Endothelial cell of umbilical vein (primary cell): ENCODE data around the gene ZNF804B. TPM values are rescaled to one million over a fixed set of nuclear protein-coding genes. Genes with fewer than 3 reads are reported as not detected.

ENCODE experiments used
- BruUV-seq: library from RNA; stranded (reverse); fragments of 400-500 nt; replicated peaks from 2 replicates; lab custom pipeline; 2021; lab: Mats Ljungman, UMichigan
- CTCF ChIA-PET: fragments of 300-600, 350-600 bp; sonication (Branson Sonifier 250); formaldehyde crosslinking; loops from one replicate; lab custom pipeline; 2021; ENCODE audit warnings: antibody characterized with exemption, inconsistent platforms; lab: Charles Lee
- POLR2A ChIA-PET: fragments of 300-600, 350-600 bp; sonication (Branson Sonifier 250); formaldehyde crosslinking; loops from one replicate; lab custom pipeline; 2021; ENCODE audit warnings: antibody characterized with exemption, inconsistent platforms; lab: Charles Lee
- DNase-seq: peaks from one replicate; pipeline ENCODE4 v3.0.0-alpha.2; 2011; ENCODE audit warnings: low read depth, low spot score
- FAIRE-seq: peaks from 2 replicates; lab custom pipeline; 2011; peaks lifted over from hg19 to GRCh38; lab: Jason Lieb, UNC
- H2AFZ ChIP-seq: 2 replicates; pipeline ENCODE4 v1.6.0; 2012; ENCODE audit warnings: low read depth, low read length, control low read depth, inconsistent platforms
- H3K27ac ChIP-seq: 2 replicates; pipeline ENCODE4 v1.5.1; 2011; ENCODE audit warnings: low read depth, mild to moderate bottlenecking, control low read depth, low read length, moderate library complexity; ENCODE audit not compliant: insufficient read depth
- H3K27me3 ChIP-seq, 2 experiments: 2 replicates each; pipeline versions ENCODE4 v1.6.0 to v1.6.1; 2011; ENCODE audit warnings: low read length in 2 of 2, mixed read lengths in 1 of 2; ENCODE audit not compliant: control insufficient read depth in 2 of 2, insufficient read depth in 2 of 2
- H3K36me3 ChIP-seq, 2 experiments: 2 replicates in 1 of 2; 3 replicates in 1 of 2; pipeline ENCODE4 v1.5.1; 2011; ENCODE audit warnings: low read length in 2 of 2, mild to moderate bottlenecking in 1 of 2, moderate library complexity in 1 of 2; ENCODE audit not compliant: control insufficient read depth in 2 of 2, insufficient read depth in 2 of 2; ENCODE audit errors: extremely low read depth in 1 of 2
- H3K4me1 ChIP-seq: 3 replicates; pipeline ENCODE4 v1.5.1; 2011; ENCODE audit warnings: mild to moderate bottlenecking, low read length; ENCODE audit not compliant: control insufficient read depth, insufficient read depth; ENCODE audit errors: extremely low read depth
- H3K4me2 ChIP-seq: 2 replicates; pipeline ENCODE4 v1.6.1; 2011; ENCODE audit warnings: low read length, control low read depth, mixed read lengths; ENCODE audit not compliant: insufficient read depth
- H3K4me3 ChIP-seq, 3 experiments: fragments of 200-600 bp in 1 of 3; sonication (generic), shearing (Covaris generic) in 1 of 3; replicated peaks in 1 of 3; 2 replicates each; pipeline ENCODE4 v1.5.1; 2011 to 2016; ENCODE audit warnings: control low read depth in 3 of 3, low read length in 3 of 3, mild to moderate bottlenecking in 2 of 3, inconsistent platforms in 1 of 3, low read depth in 1 of 3, moderate library complexity in 1 of 3; ENCODE audit not compliant: insufficient read depth in 1 of 3
- H3K79me2 ChIP-seq: 2 replicates; pipeline ENCODE4 v1.6.0; 2012; ENCODE audit warnings: low read length, inconsistent platforms; ENCODE audit not compliant: control insufficient read depth, insufficient read depth
- H3K9ac ChIP-seq: replicated peaks from 2 replicates; pipeline ENCODE3; 2011; ENCODE audit warnings: low read length, control low read depth; ENCODE audit not compliant: insufficient read depth; ENCODE audit errors: extremely low read depth
- H3K9me1 ChIP-seq: replicated peaks from 3 replicates; pipeline ENCODE4 v1.6.0; 2011; ENCODE audit warnings: mild to moderate bottlenecking, low read length; ENCODE audit not compliant: control insufficient read depth, insufficient read depth; ENCODE audit errors: extremely low read depth
- H3K9me3 ChIP-seq: replicated peaks from 2 replicates; pipeline ENCODE4 v1.5.1; 2012; ENCODE audit warnings: low read length, inconsistent platforms; ENCODE audit not compliant: control insufficient read depth, insufficient read depth
- H4K20me1 ChIP-seq: replicated peaks from 2 replicates; pipeline ENCODE3; 2011; ENCODE audit warnings: mild to moderate bottlenecking, low read length; ENCODE audit not compliant: control insufficient read depth, insufficient read depth; ENCODE audit errors: extremely low read depth
- EZH2 ChIP-seq: IDR thresholded peaks from 2 replicates; pipeline ENCODE4 v1.6.1; 2012; ENCODE audit warnings: borderline replicate concordance, low read depth, mild to moderate bottlenecking, moderate library complexity, low read length, inconsistent platforms; ENCODE audit not compliant: severe bottlenecking
- FOS ChIP-seq: IDR thresholded peaks from 2 replicates; pipeline ENCODE4 v1.6.1; 2011; ENCODE audit warnings: mild to moderate bottlenecking, low read length, moderate library complexity, borderline replicate concordance; ENCODE audit not compliant: insufficient read depth
- GATA2 ChIP-seq: IDR thresholded peaks from 2 replicates; pipeline ENCODE4 v1.7.0; 2011; ENCODE audit warnings: low read depth, mild to moderate bottlenecking, moderate library complexity, mixed read lengths, low read length; ENCODE audit not compliant: insufficient read length, insufficient read depth
- JUN ChIP-seq: IDR thresholded peaks from 2 replicates; pipeline ENCODE4 v1.6.1; 2011; ENCODE audit warnings: borderline replicate concordance, low read depth; ENCODE audit not compliant: insufficient read length, insufficient read depth
- MYC ChIP-seq: IDR thresholded peaks from one replicate; pipeline ENCODE4 v1.6.1; 2011; ENCODE audit warnings: mild to moderate bottlenecking, low read depth, low read length
- POLR2A ChIP-seq: IDR thresholded peaks from 2 replicates; pipeline ENCODE4 v1.6.1; 2012; ENCODE audit warnings: low read depth, mild to moderate bottlenecking, control low read depth, low read length
- POLR2AphosphoS5 ChIP-seq: IDR thresholded peaks from 2 replicates; pipeline ENCODE4 v1.6.1; 2012; ENCODE audit warnings: low read depth, mild to moderate bottlenecking, control low read depth, low read length, moderate library complexity; ENCODE audit not compliant: insufficient read depth
- dilution Hi-C: fragments of 300-500 bp; cut with MboI; formaldehyde crosslinking; loops from one replicate; pipeline ENCODE4 v1.15.0; 2019; ENCODE audit warnings: low sequenced_read_pairs; ENCODE audit not compliant: extremely low pct_ligation_motif_present
- intact Hi-C: fragments of 100-400 bp; cut with micrococcal nuclease; formaldehyde crosslinking; loops from one replicate; pipeline ENCODE4 v1.10.0; 2022
- polyA plus RNA-seq, 4 experiments: library from polyadenylated mRNA; depleted of rRNA in 3 of 4; stranded (reverse) in 3 of 4; unstranded in 1 of 4; fragments of >200 nt; gene quantifications; 2 replicates each; pipeline versions ENCODE4 v1.2.1 to v1.2.3, GENCODE V29; 2011 to 2012; ENCODE audit warnings: missing spikeins in 1 of 4
- total RNA-seq: library from RNA; stranded (reverse); gene quantifications from 2 replicates; pipeline ENCODE4 v1.2.3, GENCODE V29; 2021
- TF ChIP-seq, protein P1 (sequence below), 2 donors: IDR thresholded peaks; 1 replicate in 1 of 2; 2 replicates in 1 of 2; pipeline ENCODE4 v1.5.1; 2011; ENCODE audit warnings: low read length in 2 of 2, mild to moderate bottlenecking in 2 of 2, moderate library complexity in 2 of 2, control low read depth in 1 of 2, inconsistent platforms in 1 of 2, low read depth in 1 of 2; ENCODE audit not compliant: insufficient read depth in 1 of 2; ENCODE audit errors: extremely low read depth in 1 of 2
- TF ChIP-seq, protein P2 (sequence below): IDR thresholded peaks from 2 replicates; pipeline ENCODE4 v1.6.1; 2011; ENCODE audit not compliant: insufficient read depth, insufficient read length

Gene ZNF804B
- total and polyA plus RNA-seq, 2 donors (not counting 3 experiments of a cell fraction or from before 2014, with no cell fraction given), result not detected

DNA sequence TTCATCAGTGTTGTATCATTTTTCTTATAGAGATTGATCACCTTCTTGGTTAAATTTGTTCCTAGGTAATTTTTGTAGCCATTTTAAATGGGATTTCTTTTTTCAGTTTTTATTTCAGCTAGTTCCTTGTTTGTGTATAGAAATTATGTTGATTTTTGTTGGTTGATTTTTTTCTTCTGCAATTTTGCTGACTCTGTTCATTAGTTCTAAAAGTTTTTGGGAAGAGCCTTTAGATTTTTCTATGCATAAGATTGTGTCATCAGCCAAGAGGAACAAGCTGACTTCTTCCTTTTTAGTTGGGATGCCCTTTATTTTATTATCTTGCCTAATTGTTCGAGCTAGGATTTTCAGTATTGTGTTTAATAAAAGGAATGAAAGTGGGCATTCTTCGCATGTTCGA is 258.2 kb downstream of the ZNF804B start:
- Histone ChIP-seq H3K4me3 (no peak overlapping the region), H3K79me2 (no peaks in the 10 kb centered on the region), H3K4me2 (no peak overlapping the region), H3K36me3 (no peaks in the 10 kb centered on the region), H3K9me1 (no peaks in the 10 kb centered on the region), H3K4me1 (no peaks in the 10 kb centered on the region), H3K27ac (no peak overlapping the region), H3K9ac (no peak overlapping the region), H3K9me3 (no peaks in the 10 kb centered on the region), H2AFZ (no peak overlapping the region), H3K27me3 (no peaks in the 10 kb centered on the region), H4K20me1 (no peaks in the 10 kb centered on the region)
- intact Hi-C loops (no loop called here), dilution Hi-C loops (no loop called here)
- no peak for DNase-seq
- no peak for TF ChIP-seq POLR2A
- no peak for TF ChIP-seq EZH2
- TF ChIP-seq, protein P1, sequence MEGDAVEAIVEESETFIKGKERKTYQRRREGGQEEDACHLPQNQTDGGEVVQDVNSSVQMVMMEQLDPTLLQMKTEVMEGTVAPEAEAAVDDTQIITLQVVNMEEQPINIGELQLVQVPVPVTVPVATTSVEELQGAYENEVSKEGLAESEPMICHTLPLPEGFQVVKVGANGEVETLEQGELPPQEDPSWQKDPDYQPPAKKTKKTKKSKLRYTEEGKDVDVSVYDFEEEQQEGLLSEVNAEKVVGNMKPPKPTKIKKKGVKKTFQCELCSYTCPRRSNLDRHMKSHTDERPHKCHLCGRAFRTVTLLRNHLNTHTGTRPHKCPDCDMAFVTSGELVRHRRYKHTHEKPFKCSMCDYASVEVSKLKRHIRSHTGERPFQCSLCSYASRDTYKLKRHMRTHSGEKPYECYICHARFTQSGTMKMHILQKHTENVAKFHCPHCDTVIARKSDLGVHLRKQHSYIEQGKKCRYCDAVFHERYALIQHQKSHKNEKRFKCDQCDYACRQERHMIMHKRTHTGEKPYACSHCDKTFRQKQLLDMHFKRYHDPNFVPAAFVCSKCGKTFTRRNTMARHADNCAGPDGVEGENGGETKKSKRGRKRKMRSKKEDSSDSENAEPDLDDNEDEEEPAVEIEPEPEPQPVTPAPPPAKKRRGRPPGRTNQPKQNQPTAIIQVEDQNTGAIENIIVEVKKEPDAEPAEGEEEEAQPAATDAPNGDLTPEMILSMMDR (IDR thresholded peaks at IDR 0.05; ENCODE audit: extremely low read depth in 1 of 2, insufficient read depth in 1 of 2, low read depth in 1 of 2, low read length in 2 of 2), result no peak
- TF ChIP-seq, protein P2, sequence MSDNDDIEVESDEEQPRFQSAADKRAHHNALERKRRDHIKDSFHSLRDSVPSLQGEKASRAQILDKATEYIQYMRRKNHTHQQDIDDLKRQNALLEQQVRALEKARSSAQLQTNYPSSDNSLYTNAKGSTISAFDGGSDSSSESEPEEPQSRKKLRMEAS, result no peak
- no peak for TF ChIP-seq POLR2AphosphoS5
- no peak for TF ChIP-seq JUN
- no peak for TF ChIP-seq GATA2
- TF ChIP-seq FOS, result no peak
- no peak for TF ChIP-seq MYC
- no TSS peak for BruUV-seq
- ChIA-PET POLR2A (no interaction called here), CTCF (no interaction called here)
- FAIRE-seq, result no peak
